SK-N-SH treated with all-trans-retinoic acid at 6 μM for 48 hours (cell line): ENCODE results near the gene UST.

Experiments used
- ATAC-seq: fragments of 200-7000 bp; cut with Tn5 transposase; 3 replicates; pipeline ENCODE4 v1.9.1; 2020; ENCODE audit warnings: mild to moderate bottlenecking, moderate library complexity
- ARNTL ChIP-seq: fragments of 450-650 bp; formaldehyde crosslinking; IDR thresholded peaks from 2 replicates; pipeline ENCODE4 v1.5.0; 2020; ENCODE audit warnings: low read depth, mild to moderate bottlenecking, moderate library complexity, borderline replicate concordance
- BACH2 ChIP-seq: fragments of 250-450 bp; sonication (Bioruptor Pico); IDR thresholded peaks from 2 replicates; pipeline ENCODE4 v1.9.0; 2021; ENCODE audit warnings: mild to moderate bottlenecking, borderline replicate concordance
- CREB5 ChIP-seq: fragments of 250-450 bp; sonication (Bioruptor Pico); IDR thresholded peaks from 2 replicates; pipeline ENCODE4 v1.5.1; 2020; ENCODE audit warnings: low read depth, mild to moderate bottlenecking, moderate library complexity
- CSRNP3 ChIP-seq: fragments of 250-450 bp; sonication (Bioruptor Pico); IDR thresholded peaks from 2 replicates; pipeline ENCODE4 v1.5.1; 2021; ENCODE audit warnings: mild to moderate bottlenecking, moderate library complexity
- OSR1 ChIP-seq: fragments of 250-450 bp; sonication (Bioruptor Pico); IDR thresholded peaks from 2 replicates; pipeline ENCODE4 v1.8.0; 2022; ENCODE audit warnings: moderate library complexity, mild to moderate bottlenecking, inconsistent platforms
- PATZ1 ChIP-seq: fragments of 250-450 bp; sonication (Bioruptor Pico); IDR thresholded peaks from 2 replicates; pipeline ENCODE4 v1.8.0; 2020; ENCODE audit warnings: mild to moderate bottlenecking, moderate library complexity, borderline replicate concordance
- POU6F1 ChIP-seq: fragments of 250-450 bp; sonication (Bioruptor Pico); IDR thresholded peaks from 2 replicates; pipeline ENCODE4 v1.8.0; 2021; ENCODE audit warnings: low read depth, mild to moderate bottlenecking, moderate library complexity, borderline replicate concordance
- PPARA ChIP-seq: fragments of 250-450 bp; sonication (Bioruptor Pico); IDR thresholded peaks from 2 replicates; pipeline ENCODE4 v1.5.0; 2020; ENCODE audit warnings: mild to moderate bottlenecking, borderline replicate concordance
- TCF4 ChIP-seq: fragments of 250-450 bp; sonication (Bioruptor Pico); IDR thresholded peaks from 2 replicates; pipeline ENCODE4 v1.8.0; 2021; ENCODE audit warnings: mild to moderate bottlenecking, moderate library complexity, borderline replicate concordance
- TOX ChIP-seq: fragments of 250-450 bp; sonication (Bioruptor Pico); IDR thresholded peaks from 2 replicates; pipeline ENCODE4 v1.8.0; 2021; ENCODE audit warnings: mild to moderate bottlenecking, moderate library complexity, borderline replicate concordance
- TSHZ2 ChIP-seq: fragments of 250-450 bp; sonication (Bioruptor Pico); IDR thresholded peaks from 2 replicates; pipeline ENCODE4 v1.5.0; 2020; ENCODE audit warnings: mild to moderate bottlenecking, moderate library complexity
- ZFP3 ChIP-seq: fragments of 250-450 bp; sonication (Bioruptor Pico); IDR thresholded peaks from 2 replicates; pipeline ENCODE4 v1.5.0; 2020; ENCODE audit warnings: mild to moderate bottlenecking, moderate library complexity
- ZNF565 ChIP-seq: fragments of 450-650 bp; formaldehyde crosslinking; conservative IDR thresholded peaks from 2 replicates; pipeline ENCODE4 v1.5.0; 2020; ENCODE audit warnings: low read depth, mild to moderate bottlenecking, moderate library complexity
- ZNF8 ChIP-seq: fragments of 450-650 bp; formaldehyde crosslinking; IDR thresholded peaks from 2 replicates; pipeline ENCODE4 v1.5.0; 2020; ENCODE audit warnings: mild to moderate bottlenecking, moderate library complexity

UST gene

GRCh38 chr6:148968771-148969602 lies 222.2 kb downstream of the UST start (continued):
- TF ChIP-seq TSHZ2 (CRISPR knock-in tag) (no peak), PPARA (CRISPR knock-in tag) (no peak)

- ATAC-seq: no peak
- no peak for TF ChIP-seq ARNTL (CRISPR knock-in tag)
- TF ChIP-seq CSRNP3 (CRISPR knock-in tag): no peak
- TF ChIP-seq POU6F1 (CRISPR knock-in tag): no peak
- no peak for TF ChIP-seq ZFP3 (CRISPR knock-in tag)
- TF ChIP-seq TCF4: no peak
- TF ChIP-seq PATZ1 (CRISPR knock-in tag): no peak
- no peak for TF ChIP-seq OSR1 (CRISPR knock-in tag)
- no peak for TF ChIP-seq BACH2 (CRISPR knock-in tag)
- no peak for TF ChIP-seq PPARA (CRISPR knock-in tag)
- TF ChIP-seq ZNF8 (CRISPR knock-in tag): no peak
- TF ChIP-seq CREB5 (CRISPR knock-in tag): no peak
- TF ChIP-seq TOX (CRISPR knock-in tag): no peak
- TF ChIP-seq ZNF565: no peak
- TF ChIP-seq TSHZ2 (CRISPR knock-in tag): no peak
Measured at GRCh38 chr6:148969603-148970061, 222.8 kb downstream of the UST start.
